GM23338 (cell line): ENCODE results near the gene MESD. TPM values are rescaled to one million over a fixed set of nuclear protein-coding genes. Genes with fewer than 3 reads are reported as not detected.

Experiments
- ATAC-seq: fragments of 200-7000 bp; cut with Tn5 transposase; 3 replicates; pipeline ENCODE4 v1.9.1; 2020
- DNase-seq: peaks from one replicate; pipeline ENCODE4 v3.0.0-alpha.2; 2015; ENCODE audit warnings: low spot score
- H2AFZ ChIP-seq: fragments of 200-600 bp; sonication (generic); 2 replicates; pipeline ENCODE4 v1.8.0; 2016; ENCODE audit warnings: antibody characterized with exemption, mild to moderate bottlenecking, moderate library complexity
- H3F3A ChIP-seq: fragments of 200-600 bp; sonication (generic); replicated peaks from 2 replicates; pipeline ENCODE4 v1.8.0; 2017; ENCODE audit warnings: antibody characterized with exemption, mixed run types, low read depth
- H3K27ac ChIP-seq: fragments of 200-600 bp; sonication (generic); 2 replicates; pipeline ENCODE4 v1.6.1; 2016; ENCODE audit warnings: low read depth
- H3K27me3 ChIP-seq: fragments of 200-600 bp; sonication (generic); 2 replicates; pipeline ENCODE4 v1.8.0; 2016; ENCODE audit warnings: mild to moderate bottlenecking, mixed run types, moderate library complexity; ENCODE audit not compliant: insufficient read depth
- H3K36me3 ChIP-seq: fragments of 200-600 bp; sonication (generic); 2 replicates; pipeline ENCODE4 v1.8.0; 2016; ENCODE audit warnings: mild to moderate bottlenecking; ENCODE audit not compliant: insufficient read depth
- H3K4me1 ChIP-seq: fragments of 200-600 bp; sonication (generic); 2 replicates; pipeline ENCODE4 v1.8.0; 2016; ENCODE audit warnings: mild to moderate bottlenecking, moderate library complexity; ENCODE audit not compliant: insufficient read depth
- H3K4me2 ChIP-seq: fragments of 200-600 bp; sonication (generic); 2 replicates; pipeline ENCODE4 v1.7.1; 2017; ENCODE audit warnings: mixed run types
- H3K4me3 ChIP-seq: fragments of 200-600 bp; sonication (generic); 2 replicates; pipeline ENCODE4 v1.6.1; 2016; ENCODE audit warnings: mixed run types
- H3K79me2 ChIP-seq: fragments of 200-600 bp; sonication (generic); replicated peaks from 2 replicates; pipeline ENCODE4 v1.8.0; 2017; ENCODE audit warnings: mild to moderate bottlenecking; ENCODE audit not compliant: insufficient read depth
- H3K9me2 ChIP-seq: fragments of 200-600 bp; sonication (generic); 2 replicates; pipeline ENCODE4 v1.8.0; 2017; ENCODE audit not compliant: insufficient read depth
- H4K20me1 ChIP-seq: fragments of 200-600 bp; sonication (generic); replicated peaks from 2 replicates; pipeline ENCODE4 v1.8.0; 2017; ENCODE audit warnings: mild to moderate bottlenecking; ENCODE audit not compliant: insufficient read depth
- H3K27ac Mint-ChIP-seq: 2 replicates; pipeline ENCODE4 v1.8.0; 2020; ENCODE audit warnings: inconsistent platforms, mild to moderate bottlenecking, moderate library complexity, mixed read lengths
- H3K27me3 Mint-ChIP-seq: 3 replicates; pipeline ENCODE4 v1.8.0; 2022; ENCODE audit warnings: low read depth, mild to moderate bottlenecking, moderate library complexity, mixed read lengths, inconsistent platforms; ENCODE audit not compliant: insufficient read depth, poor library complexity
- H3K36me3 Mint-ChIP-seq: 3 replicates; pipeline ENCODE4 v1.8.0; 2021; ENCODE audit warnings: low read depth, mild to moderate bottlenecking, inconsistent platforms, moderate library complexity, mixed read lengths
- H3K4me1 Mint-ChIP-seq: 3 replicates; pipeline ENCODE4 v1.8.0; 2020; ENCODE audit warnings: mild to moderate bottlenecking, inconsistent platforms, mixed read lengths
- H3K4me3 Mint-ChIP-seq: 3 replicates; pipeline ENCODE4 v1.8.0; 2021; ENCODE audit warnings: moderate library complexity, mild to moderate bottlenecking, inconsistent platforms, mixed read lengths
- H3K9me3 Mint-ChIP-seq: 3 replicates; pipeline ENCODE4 v1.8.0; 2020; ENCODE audit warnings: moderate library complexity, mild to moderate bottlenecking, inconsistent platforms, mixed read lengths
- CREB1 ChIP-seq: fragments of 250-450 bp; sonication (Bioruptor Pico); IDR thresholded peaks from 2 replicates; pipeline ENCODE4 v1.5.0; 2020; ENCODE audit warnings: low read depth, mild to moderate bottlenecking, moderate library complexity
- CTCF ChIP-seq, 2 experiments: fragments of 200-600 bp in 1 of 2; sonication (generic) in 1 of 2; conservative IDR thresholded peaks; 2 replicates each; pipeline versions ENCODE4 v1.5.1 to v1.6.1; 2016 to 2017; ENCODE audit warnings: antibody characterized with exemption in 2 of 2, low read depth in 2 of 2, mild to moderate bottlenecking in 2 of 2, moderate library complexity in 1 of 2
- ETS1 ChIP-seq: IDR thresholded peaks from 2 replicates; pipeline ENCODE4 v1.6.1; 2016; ENCODE audit warnings: antibody characterized with exemption
- EZH2phosphoT487 ChIP-seq: fragments of 200-600 bp; sonication (generic); IDR thresholded peaks from one replicate; pipeline ENCODE4 v1.8.1; 2018; ENCODE audit warnings: antibody characterized with exemption; ENCODE audit not compliant: unreplicated experiment
- REST ChIP-seq: IDR thresholded peaks from one replicate; pipeline ENCODE4 v1.6.1; 2018; ENCODE audit warnings: antibody characterized with exemption; ENCODE audit not compliant: unreplicated experiment
- ZNF331 ChIP-seq: fragments of 250-450 bp; sonication (Bioruptor Pico); IDR thresholded peaks from 2 replicates; pipeline ENCODE4 v1.5.0; 2020; ENCODE audit warnings: low read depth, mild to moderate bottlenecking, moderate library complexity
- ZNF462 ChIP-seq: fragments of 250-450 bp; sonication (Bioruptor Pico); IDR thresholded peaks from 2 replicates; pipeline ENCODE4 v1.5.0; 2020; ENCODE audit warnings: mild to moderate bottlenecking, moderate library complexity
- polyA plus RNA-seq: library from polyadenylated mRNA; unstranded; fragments of >200 nt; fragmentation: Nextera tagmentation; extraction: Ambion mirVana; gene quantifications from 2 replicates; pipeline ENCODE4 v1.2.1, GENCODE V29; 2016
- total RNA-seq: library from RNA; depleted of rRNA; stranded (reverse); fragments of >200 nt; shearing (Covaris generic); gene quantifications from 2 replicates; pipeline ENCODE4 v1.2.3, GENCODE V29; 2014

MESD gene
- total and polyA plus RNA-seq, 2 experiments from 2014 or later: 25.6 to 52.7 TPM

GRCh38 chr15:81024265-81024872 lies 34.8 kb upstream of the MESD start:
- H3K36me3 Mint-ChIP-seq: peaks cover 3% of the 10 kb centered on the region; the same call in 1 of the 3 replicates
- Histone ChIP-seq H3K79me2 (no peaks in the 10 kb centered on the region), H2AFZ (peak overlapping the region; percentile 93), H3K4me3 (no peak overlapping the region), H4K20me1 (no peaks in the 10 kb centered on the region), H3F3A (no peaks in the 10 kb centered on the region), H3K4me2 (0 out of 2 replicates have a peak overlapping the region, but pooled peaks have one; percentile 12), H3K27ac (no peak overlapping the region), H3K27me3 (no peaks in the 10 kb centered on the region), H3K9me2 (no peaks in the 10 kb centered on the region), H3K36me3 (no peaks in the 10 kb centered on the region), H3K4me1 (peaks cover 9% of the 10 kb centered on the region)
- no peak for TF ChIP-seq ZNF331 (CRISPR knock-in tag)
- no peak for TF ChIP-seq EZH2phosphoT487
- no peak for TF ChIP-seq REST
- TF ChIP-seq ETS1: no peak
- no peak for TF ChIP-seq CTCF (conservative IDR thresholded peaks at IDR 0.05; ENCODE audit: low read depth in 2 of 2)
- no peak for TF ChIP-seq ZNF462 (CRISPR knock-in tag)
- no peak for TF ChIP-seq CREB1 (CRISPR knock-in tag)
- no peak for ATAC-seq
- H3K27me3 Mint-ChIP-seq: peaks cover 7% of the 10 kb centered on the region
- no peaks in the 10 kb centered on the region; the same call in 2 of the 3 replicates for H3K9me3 Mint-ChIP-seq
- no peak overlapping the region for H3K27ac Mint-ChIP-seq
- no peak overlapping the region for H3K4me3 Mint-ChIP-seq
- peaks cover 28% of the 10 kb centered on the region for H3K4me1 Mint-ChIP-seq
- peak; percentile 10 for DNase-seq
